ENCODE measurements around the gene MTUS2.

DNA sequence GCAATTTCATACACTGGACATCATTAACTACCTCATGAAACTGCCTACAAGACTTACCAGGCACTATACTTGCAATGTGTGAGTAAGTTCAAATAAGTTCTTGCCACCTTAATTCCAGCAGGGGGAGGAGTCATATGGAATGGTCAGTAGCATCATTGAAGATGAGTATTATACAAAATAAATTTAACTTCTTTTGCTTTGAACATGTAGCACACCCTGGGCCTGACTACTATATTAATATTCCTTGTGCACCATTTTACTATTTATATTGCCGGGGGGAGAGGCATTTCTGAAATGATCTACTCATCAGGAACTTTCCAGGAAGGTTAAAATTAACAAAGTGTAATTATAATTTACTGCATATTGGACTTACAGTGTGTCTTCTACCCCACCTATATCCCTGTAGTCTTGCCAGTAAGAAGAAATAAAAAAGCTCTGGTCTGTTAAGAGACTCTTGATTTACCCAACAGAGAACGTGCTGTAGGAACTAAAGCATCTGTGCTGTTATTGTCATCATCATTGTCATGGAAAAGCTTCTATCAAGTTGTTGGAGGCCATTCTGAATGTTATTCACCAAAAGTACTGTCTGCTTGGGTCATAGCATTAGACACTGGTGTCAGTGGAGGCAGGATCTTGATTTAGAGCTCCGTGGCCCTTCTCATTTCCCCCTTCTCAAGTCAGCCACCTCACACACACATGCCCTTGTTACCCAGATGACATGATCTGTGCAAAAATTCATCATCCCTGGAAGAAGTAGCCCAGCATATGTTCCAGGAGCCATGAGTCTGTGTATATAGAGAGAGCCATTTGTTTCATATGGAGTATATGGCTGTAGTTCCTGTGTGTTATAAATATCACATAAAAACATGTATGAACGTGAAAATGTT lies 147.1 kb downstream of the MTUS2 start:
- TF ChIP-seq POLR2AphosphoS5 (IDR thresholded peaks at IDR 0.05; ENCODE audit: insufficient read depth, low read depth, low read length) (no peak), POLR2A (IDR thresholded peaks at IDR 0.05; ENCODE audit: low read depth, low read length) (no peak), FOS (IDR thresholded peaks at IDR 0.05; ENCODE audit: borderline replicate concordance, insufficient read depth, low read length) (no peak), GATA2 (IDR thresholded peaks at IDR 0.05; ENCODE audit: insufficient read depth, insufficient read length, low read depth, low read length) (no peak)
- TF ChIP-seq, protein P1, sequence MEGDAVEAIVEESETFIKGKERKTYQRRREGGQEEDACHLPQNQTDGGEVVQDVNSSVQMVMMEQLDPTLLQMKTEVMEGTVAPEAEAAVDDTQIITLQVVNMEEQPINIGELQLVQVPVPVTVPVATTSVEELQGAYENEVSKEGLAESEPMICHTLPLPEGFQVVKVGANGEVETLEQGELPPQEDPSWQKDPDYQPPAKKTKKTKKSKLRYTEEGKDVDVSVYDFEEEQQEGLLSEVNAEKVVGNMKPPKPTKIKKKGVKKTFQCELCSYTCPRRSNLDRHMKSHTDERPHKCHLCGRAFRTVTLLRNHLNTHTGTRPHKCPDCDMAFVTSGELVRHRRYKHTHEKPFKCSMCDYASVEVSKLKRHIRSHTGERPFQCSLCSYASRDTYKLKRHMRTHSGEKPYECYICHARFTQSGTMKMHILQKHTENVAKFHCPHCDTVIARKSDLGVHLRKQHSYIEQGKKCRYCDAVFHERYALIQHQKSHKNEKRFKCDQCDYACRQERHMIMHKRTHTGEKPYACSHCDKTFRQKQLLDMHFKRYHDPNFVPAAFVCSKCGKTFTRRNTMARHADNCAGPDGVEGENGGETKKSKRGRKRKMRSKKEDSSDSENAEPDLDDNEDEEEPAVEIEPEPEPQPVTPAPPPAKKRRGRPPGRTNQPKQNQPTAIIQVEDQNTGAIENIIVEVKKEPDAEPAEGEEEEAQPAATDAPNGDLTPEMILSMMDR (IDR thresholded peaks at IDR 0.05; ENCODE audit: extremely low read depth in 1 of 2, insufficient read depth in 1 of 2, low read depth in 1 of 2, low read length in 2 of 2), result no peak
